ENCODE measurements around the gene WDR90.
A peak's percentile ranks its signal among the peaks of the same experiment; 100 is the strongest.
"Not testable (repeated sequence)": the region's sequence is repeated elsewhere in the genome, so short reads cannot be mapped to it uniquely, and the experiment has no call there.

Gene WDR90

DNA sequence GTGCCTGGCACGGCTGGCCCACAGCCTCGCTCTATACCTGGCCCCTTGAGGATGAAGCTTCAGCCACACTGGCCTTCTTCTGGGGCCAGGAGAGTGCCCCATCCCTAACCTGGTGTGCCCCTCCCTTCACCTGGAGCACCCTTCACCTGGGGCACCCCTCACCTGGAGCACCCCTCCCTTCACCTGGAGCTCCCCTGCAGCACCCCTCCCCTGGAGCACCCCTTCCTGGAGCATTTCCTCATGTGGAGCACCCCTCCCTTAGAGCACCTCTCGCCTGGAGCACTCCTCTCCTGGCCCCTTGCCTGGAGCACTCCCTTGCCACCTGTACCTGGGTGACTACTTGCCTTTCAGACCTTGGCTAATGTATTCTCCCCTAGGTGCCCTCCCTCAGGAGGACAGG, 58.9 kb downstream of the WDR90 start:
- DNase-seq (ENCODE audit: low read depth), result no peak

DNA sequence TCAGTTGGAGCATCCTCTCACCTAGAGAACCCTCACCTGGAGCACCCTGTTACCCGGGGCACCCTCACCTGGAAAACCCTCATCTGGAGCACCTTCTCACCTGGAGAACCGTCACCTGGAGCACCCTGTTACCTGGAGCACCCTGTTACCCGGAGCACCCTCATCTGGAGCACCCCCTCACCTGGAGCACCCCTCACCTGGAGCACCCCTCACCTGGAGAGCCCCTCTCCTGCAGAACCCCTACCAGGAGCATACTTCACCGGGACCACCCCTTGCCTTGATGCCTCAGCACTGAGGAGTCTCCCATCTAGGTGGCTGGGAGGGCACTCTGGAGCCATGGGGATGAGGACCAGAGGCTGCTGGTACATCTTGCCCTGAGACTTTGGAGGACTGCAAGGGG, 59.8 kb downstream of the WDR90 start:
- DNase-seq (ENCODE audit: low read depth), result no peak

DNA sequence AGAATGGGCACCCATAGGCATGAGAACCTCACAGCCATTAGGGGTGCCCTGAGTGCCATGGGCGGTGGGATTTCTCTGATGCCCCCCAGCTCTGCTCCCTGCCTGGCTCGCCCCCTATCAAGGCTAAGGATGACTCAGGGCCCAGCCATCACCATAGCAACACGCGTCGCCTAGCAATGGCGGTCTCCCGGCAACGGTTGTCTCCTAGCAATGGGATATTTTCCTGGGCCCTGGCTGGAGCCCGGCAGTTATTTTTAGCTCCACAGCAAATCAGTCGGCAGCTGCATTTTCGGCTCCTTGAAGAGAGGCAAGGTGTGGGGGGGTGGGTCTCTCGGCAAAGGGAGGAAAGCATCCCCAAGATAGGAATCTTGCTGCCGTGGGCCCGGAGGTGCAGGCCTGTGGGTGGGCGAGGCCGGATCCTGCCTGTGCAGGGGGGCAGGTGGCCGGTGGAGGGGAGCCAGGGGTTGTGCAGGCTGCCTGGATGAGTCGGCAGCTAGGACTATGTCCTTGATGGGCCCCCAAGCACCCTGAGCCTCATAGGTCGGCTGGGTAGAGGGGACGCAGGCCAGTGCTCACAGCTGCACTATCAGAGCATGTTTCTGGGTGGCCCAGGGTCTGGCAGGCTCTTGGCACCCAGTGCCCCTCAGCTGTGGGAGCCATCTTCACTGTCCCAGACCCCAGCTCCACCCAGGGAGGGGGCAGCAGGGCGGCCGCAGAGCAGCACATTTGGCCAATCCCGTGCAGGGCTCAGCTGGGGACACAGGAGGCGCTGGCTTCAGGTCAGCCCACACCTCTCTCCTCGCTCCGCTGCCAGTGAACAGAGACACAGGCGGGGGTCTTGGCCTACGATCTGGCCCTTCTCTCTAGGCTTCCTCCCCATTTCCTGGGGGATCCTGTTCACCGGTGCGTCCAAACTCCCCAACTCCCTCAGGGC, 60.7 kb downstream of the WDR90 start:
- no peak for DNase-seq (ENCODE audit: low read depth)

DNA sequence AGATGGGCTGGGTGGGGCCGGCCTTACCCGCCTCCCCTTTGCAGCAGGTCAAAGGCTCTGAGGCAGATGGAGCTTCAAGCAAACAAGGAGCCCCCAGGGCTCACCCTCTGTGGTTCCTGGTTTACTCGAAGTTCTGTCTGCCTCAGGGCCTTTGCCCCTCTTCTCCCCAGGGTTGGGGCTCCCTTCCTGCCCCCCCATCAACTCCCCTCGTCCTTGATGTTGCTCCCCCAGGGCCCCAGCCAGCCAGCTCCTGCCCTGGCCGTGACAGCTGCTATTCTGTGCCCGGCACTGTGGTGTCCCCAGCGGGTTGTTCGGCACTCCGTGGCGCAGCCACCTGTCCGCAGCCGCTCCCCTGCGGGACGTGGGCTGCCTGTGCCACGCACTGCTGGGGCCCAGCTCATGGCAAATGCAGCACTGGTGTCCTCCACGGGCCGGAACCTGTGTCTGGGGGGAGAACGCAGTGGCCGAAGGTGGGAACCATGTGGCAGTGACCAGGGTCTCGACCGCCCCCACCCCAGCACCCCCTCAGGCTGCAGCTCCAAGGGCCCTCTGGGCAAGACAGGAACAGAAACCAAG, 61.4 kb downstream of the WDR90 start:
- no peak for DNase-seq (ENCODE audit: low read depth)

GRCh38 chr16:711084-711483, 61.9 kb downstream of the WDR90 start:
- no peak for DNase-seq (ENCODE audit: low read depth)

GRCh38 chr16:711548-712320, 62.6 kb downstream of the WDR90 start:
- peak; percentile 73 for DNase-seq (ENCODE audit: low read depth)

GRCh38 chr16:712740-713250, 63.6 kb downstream of the WDR90 start:
- DNase-seq (ENCODE audit: low read depth), result not testable (repeated sequence)

DNA sequence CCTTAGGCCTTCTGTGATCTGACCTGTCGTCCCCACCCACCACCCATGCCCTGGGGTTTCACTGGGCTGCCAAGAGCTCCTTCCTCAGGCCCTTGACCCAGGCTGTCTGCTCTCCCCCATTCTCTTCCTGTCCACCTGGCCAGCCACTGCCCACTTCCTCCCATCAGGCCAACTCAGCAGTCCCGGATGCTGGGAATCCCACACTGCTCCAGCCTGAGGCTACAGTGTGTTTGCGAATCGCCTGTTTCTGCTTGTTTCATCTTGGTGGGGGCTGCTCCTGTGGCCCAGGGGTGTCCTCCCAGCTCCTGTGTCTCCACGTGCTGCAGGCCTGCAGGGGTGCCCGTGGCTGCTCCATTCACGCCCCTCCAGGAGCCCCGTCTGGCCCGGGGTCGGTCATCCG, 64.9 kb downstream of the WDR90 start:
- no peak for DNase-seq (ENCODE audit: low read depth)

DNA sequence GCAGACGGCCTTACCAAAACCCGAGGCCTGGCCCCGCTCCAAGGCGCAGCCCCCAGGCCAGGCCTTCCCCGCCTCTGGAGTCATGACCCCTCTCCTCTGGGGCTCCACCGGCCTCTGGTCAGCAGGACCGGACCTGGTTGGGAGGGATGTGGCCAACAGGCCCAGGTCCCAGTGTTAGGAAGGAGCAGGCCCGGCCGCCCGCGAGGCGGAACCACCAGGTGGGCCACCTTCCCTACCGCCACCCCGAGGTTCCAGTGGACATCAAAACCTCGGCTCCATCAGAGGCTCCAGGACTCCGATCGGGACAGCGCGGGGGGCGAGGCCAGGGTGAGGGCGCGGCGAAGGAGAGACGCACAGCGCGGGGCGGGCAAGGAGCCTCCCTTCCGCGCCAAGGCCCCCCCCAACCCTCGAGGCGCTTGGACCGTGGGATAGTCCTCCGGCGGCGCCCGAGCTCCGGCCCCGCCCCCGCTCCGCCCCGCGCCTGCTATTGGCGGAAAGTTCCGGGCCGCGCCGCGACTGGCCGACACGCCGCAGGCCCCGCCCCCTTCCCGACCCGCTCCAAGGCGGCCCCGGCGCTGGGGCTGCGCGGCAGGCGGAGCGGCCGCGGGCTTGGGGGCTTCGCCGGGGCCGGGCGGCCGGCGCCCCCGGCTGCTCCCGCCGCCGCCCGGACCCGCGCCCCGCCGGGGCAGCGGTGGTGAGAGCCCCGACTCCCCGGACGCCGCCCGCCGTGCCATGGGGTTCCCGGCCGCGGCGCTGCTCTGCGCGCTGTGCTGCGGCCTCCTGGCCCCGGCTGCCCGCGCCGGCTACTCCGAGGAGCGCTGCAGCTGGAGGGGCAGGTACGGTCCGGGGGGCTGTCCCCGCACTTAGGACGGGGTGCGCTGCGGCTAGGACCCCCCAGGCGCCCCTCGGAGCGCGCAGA, 65.7 kb downstream of the WDR90 start, which contains the start of gene METRN:
METRN (plus strand) TSS at position 561 of the 919 bp plus-strand sequence; CDS start at position 733, 172 bp downstream.
- DNase-seq (ENCODE audit: low read depth), result peak; percentile 86

DNA sequence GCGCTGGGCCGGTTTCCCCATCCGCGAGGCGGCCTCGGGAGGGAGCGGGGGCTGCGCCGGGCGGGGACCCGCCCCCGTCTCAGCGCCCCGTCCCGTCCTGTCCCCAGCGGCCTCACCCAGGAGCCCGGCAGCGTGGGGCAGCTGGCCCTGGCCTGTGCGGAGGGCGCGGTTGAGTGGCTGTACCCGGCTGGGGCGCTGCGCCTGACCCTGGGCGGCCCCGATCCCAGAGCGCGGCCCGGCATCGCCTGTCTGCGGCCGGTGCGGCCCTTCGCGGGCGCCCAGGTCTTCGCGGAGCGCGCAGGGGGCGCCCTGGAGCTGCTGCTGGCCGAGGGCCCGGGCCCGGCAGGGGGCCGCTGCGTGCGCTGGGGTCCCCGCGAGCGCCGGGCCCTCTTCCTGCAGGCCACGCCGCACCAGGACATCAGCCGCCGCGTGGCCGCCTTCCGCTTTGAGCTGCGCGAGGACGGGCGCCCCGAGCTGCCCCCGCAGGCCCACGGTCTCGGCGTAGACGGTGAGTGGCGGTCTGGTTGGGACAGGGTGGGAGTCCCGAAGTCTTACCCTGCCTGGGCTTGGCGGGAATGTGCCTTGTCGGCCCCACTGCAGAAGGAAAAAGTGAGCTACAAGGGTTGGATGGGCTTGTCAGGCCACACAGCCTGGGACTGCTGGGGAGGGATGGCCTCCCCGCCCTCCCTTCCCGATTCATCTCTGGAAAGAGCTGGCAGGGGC, 66.5 kb downstream of the WDR90 start:
- no peak for DNase-seq (ENCODE audit: low read depth)

DNA sequence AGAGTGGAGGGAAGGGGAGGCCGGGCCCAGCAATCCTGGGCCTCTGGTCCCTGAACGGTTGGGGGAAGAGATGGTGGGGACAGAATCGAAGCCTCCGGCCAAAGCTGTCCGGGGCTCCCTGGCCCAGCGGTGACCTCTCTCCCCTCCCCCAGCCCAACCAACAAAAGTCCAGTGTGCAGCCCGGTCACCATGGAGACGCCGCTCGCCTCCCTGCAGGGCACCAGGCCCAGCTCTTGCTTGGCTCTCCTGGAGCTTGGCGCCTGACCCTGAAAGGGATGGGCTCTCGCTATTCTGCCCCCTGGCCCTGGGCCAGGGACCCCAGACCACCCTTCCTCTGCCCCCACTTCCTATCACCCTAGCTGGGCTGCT, 67.0 kb downstream of the WDR90 start:
- no peak for DNase-seq (ENCODE audit: low read depth)

GRCh38 chr16:716768-717325, 67.7 kb downstream of the WDR90 start:
- no peak for DNase-seq (ENCODE audit: low read depth)

All from activated T-helper 9 cell treated with anti-CD3 and anti-CD28 coated beads, Interleukin-2, amount 50 U/mL, for 16 hours (primary cell).